ENCODE results near the gene DPYD.

Gene DPYD

GRCh38 chr1:97170300-97170699, 750.5 kb downstream of the DPYD start:
- no peak for DNase-seq

GRCh38 chr1:97168056-97168455, 752.8 kb downstream of the DPYD start:
- no peak for DNase-seq

GRCh38 chr1:97167246-97167645, 753.6 kb downstream of the DPYD start:
- no peak for DNase-seq

- no peak for DNase-seq
These were observed 754.2 kb downstream of the DPYD start for GRCh38 chr1:97166626-97167025.

GRCh38 chr1:97164276-97164639, 756.6 kb downstream of the DPYD start:
- peak; percentile 12 for DNase-seq

GRCh38 chr1:97163591-97164275, 757.1 kb downstream of the DPYD start:
- DNase-seq, result no peak

- DNase-seq, result peak; percentile 3
These were observed 760.0 kb downstream of the DPYD start for GRCh38 chr1:97160818-97161217.

- no peak for DNase-seq
These were observed 761.5 kb downstream of the DPYD start for GRCh38 chr1:97159342-97159741.

GRCh38 chr1:97158691-97159096, 762.1 kb downstream of the DPYD start:
- no peak for DNase-seq

- no peak for DNase-seq
These were observed 762.8 kb downstream of the DPYD start for GRCh38 chr1:97157991-97158390.

- DNase-seq, result no peak
These were observed 769.2 kb downstream of the DPYD start for GRCh38 chr1:97151651-97152050.

GRCh38 chr1:97145321-97145956, 775.4 kb downstream of the DPYD start:
- no peak for DNase-seq

GRCh38 chr1:97144527-97144926, 776.3 kb downstream of the DPYD start:
- no peak for DNase-seq

GRCh38 chr1:97143236-97143882, 777.5 kb downstream of the DPYD start:
- no peak for DNase-seq

GRCh38 chr1:97140611-97141010, 780.2 kb downstream of the DPYD start:
- no peak for DNase-seq

- no peak for DNase-seq
These were observed 781.3 kb downstream of the DPYD start for GRCh38 chr1:97139512-97139911.

- DNase-seq, result no peak
These were observed 782.3 kb downstream of the DPYD start for GRCh38 chr1:97138515-97139032.

GRCh38 chr1:97137862-97138514, 782.8 kb downstream of the DPYD start:
- DNase-seq, result no peak

GRCh38 chr1:97136996-97137395, 783.8 kb downstream of the DPYD start:
- no peak for DNase-seq

- no peak for DNase-seq
These were observed 784.9 kb downstream of the DPYD start for GRCh38 chr1:97135972-97136371.

GRCh38 chr1:97128426-97128825, 792.4 kb downstream of the DPYD start:
- DNase-seq, result no peak

GRCh38 chr1:97123717-97124431, 797.0 kb downstream of the DPYD start:
- no peak for DNase-seq

GRCh38 chr1:97120806-97121205, 800.0 kb downstream of the DPYD start:
- no peak for DNase-seq

Measured in RPMI8226 (cell line).